ENCODE results near the gene ATP6V0E1.

- TF ChIP-seq CTCF (IDR thresholded peaks at IDR 0.05) (no peak), POLR2A (IDR thresholded peaks at IDR 0.05) (no peak)
Observed at GRCh38 chr5:172946146-172946545, 37.4 kb upstream of the ATP6V0E1 start.
